Mucosa of descending colon (tissue), 3 donors: ENCODE data around the gene PIK3AP1. TPM values are rescaled to one million over a fixed set of nuclear protein-coding genes. Genes with fewer than 3 reads are reported as not detected.

ENCODE experiments used
- ATAC-seq: fragments of 200-7000 bp; cut with Tn5 transposase; one replicate; pipeline ENCODE4 v1.9.1; 2020; ENCODE audit warnings: mild to moderate bottlenecking, moderate library complexity
- DNase-seq, 3 donors: peaks; one replicate each; pipeline ENCODE4 v3.0.0-alpha.2; 2020
- H3K36me3 ChIP-seq: fragments of 200-600 bp; one replicate; pipeline ENCODE4 v1.8.0; 2021; ENCODE audit warnings: low read depth, mild to moderate bottlenecking
- H3K4me1 ChIP-seq: fragments of 200-600 bp; one replicate; pipeline ENCODE4 v1.8.0; 2021; ENCODE audit warnings: low read depth, mild to moderate bottlenecking
- H3K4me3 ChIP-seq: fragments of 200-600 bp; one replicate; pipeline ENCODE4 v1.8.0; 2021; ENCODE audit warnings: mild to moderate bottlenecking
- H3K9me3 ChIP-seq: fragments of 200-600 bp; one replicate; pipeline ENCODE4 v1.8.0; 2021; ENCODE audit warnings: mild to moderate bottlenecking
- intact Hi-C, 2 donors: fragments of 100-400 bp; cut with DNase I in 1 of 2; cut with micrococcal nuclease in 1 of 2; formaldehyde crosslinking; loops; one replicate each; pipeline versions ENCODE4 v1.11.0 to v1.11.1; 2022; cut with DNase I, micrococcal nuclease
- total RNA-seq, 3 donors: library from RNA; stranded (reverse); fragmentation: NEBNext Ultra II Directional in 2 of 3; extraction: Animal tissue kit (Norgen Biotek cat#: 25700) in 2 of 3; gene quantifications; one replicate each; pipeline versions ENCODE4 v1.2.1 to v1.2.4, GENCODE V29; 2021 to 2023
- TF ChIP-seq, protein P1 (sequence below): fragments of 200-600 bp; IDR thresholded peaks from one replicate; pipeline ENCODE4 v1.8.0; 2022; ENCODE audit warnings: antibody characterized with exemption, mild to moderate bottlenecking
- donor health status: DM: no; HTN: no; CAD: no; lungs with moderate emphysema.
- donor health status: DM: no; HTN: no; CAD: no.
- donor health status: DM: no; HTN: yes; CAD: no.

Gene PIK3AP1
- total RNA-seq, 3 donors from 2014 or later = 10.4 to 19.8 (median 13.2) TPM

DNA sequence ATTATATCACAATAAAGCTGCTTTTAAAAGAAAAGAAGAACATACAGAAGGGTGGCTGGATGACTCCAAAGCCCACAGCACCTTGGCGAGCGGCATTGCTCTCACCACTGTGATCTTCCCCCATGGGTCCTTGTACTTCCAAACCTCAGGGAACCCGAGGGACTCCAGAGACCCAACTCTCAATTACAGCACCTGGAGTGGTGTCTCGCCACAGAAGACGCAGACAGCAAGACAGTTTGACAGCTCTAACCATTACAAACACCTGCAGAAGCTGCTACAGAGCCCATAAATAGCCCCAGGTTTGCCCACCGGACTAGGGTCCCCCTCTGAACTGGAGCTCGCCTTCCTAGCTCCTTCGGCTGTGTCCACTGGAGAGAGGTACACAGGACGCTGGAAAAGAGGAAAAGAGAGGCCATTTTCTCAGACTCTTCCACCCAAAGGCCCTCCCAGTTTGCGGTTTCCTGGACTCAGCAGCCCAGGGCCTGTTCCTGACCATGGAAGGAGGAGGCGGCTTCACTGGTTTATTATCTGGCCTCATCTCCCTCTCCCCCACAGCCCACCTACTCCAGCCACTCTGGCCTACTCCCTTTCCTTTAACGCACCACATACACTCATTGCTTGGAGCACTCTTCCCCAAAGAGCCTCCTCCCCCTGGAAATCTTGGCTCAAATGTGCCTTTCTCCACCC is 1.9 kb downstream of the PIK3AP1 start:
- TF ChIP-seq, protein P1, sequence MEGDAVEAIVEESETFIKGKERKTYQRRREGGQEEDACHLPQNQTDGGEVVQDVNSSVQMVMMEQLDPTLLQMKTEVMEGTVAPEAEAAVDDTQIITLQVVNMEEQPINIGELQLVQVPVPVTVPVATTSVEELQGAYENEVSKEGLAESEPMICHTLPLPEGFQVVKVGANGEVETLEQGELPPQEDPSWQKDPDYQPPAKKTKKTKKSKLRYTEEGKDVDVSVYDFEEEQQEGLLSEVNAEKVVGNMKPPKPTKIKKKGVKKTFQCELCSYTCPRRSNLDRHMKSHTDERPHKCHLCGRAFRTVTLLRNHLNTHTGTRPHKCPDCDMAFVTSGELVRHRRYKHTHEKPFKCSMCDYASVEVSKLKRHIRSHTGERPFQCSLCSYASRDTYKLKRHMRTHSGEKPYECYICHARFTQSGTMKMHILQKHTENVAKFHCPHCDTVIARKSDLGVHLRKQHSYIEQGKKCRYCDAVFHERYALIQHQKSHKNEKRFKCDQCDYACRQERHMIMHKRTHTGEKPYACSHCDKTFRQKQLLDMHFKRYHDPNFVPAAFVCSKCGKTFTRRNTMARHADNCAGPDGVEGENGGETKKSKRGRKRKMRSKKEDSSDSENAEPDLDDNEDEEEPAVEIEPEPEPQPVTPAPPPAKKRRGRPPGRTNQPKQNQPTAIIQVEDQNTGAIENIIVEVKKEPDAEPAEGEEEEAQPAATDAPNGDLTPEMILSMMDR = no peak
- H3K9me3 ChIP-seq = no peaks in the 10 kb centered on the region
- ATAC-seq (no peak), DNase-seq (peak in 1 of 3 donors; percentile 12)
- intact Hi-C loops = no loop called here
- no peak overlapping the region for H3K4me3 ChIP-seq
- no peaks in the 10 kb centered on the region for H3K36me3 ChIP-seq
- H3K4me1 ChIP-seq = peaks cover 17% of the 10 kb centered on the region

DNA sequence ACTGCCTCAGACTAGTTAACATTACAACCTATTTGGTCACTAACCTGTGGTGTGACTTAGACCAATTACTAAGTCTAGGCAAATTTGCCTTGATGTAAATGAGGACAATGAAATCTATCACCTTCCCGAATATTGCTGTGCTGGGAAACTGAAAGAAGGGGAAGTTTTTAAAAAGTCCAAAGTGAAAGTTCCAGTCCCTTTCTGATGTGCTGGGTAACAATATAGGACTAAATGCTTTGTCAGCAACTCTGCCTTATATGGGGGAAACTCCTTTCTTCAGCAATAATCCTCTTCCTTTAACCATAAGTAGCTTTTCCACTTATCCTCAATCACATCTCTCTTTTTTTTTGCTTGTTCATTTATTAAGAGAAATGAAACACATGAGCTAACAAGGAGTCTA is 3.9 kb downstream of the PIK3AP1 start:
- ATAC-seq = no peak
- Histone ChIP-seq H3K9me3 (no peaks in the 10 kb centered on the region), H3K4me3 (no peak overlapping the region), H3K4me1 (peaks cover 17% of the 10 kb centered on the region), H3K36me3 (no peaks in the 10 kb centered on the region)
- TF ChIP-seq, protein P1 = no peak
- DNase-seq = no peak
- intact Hi-C loops = no loop called here

DNA sequence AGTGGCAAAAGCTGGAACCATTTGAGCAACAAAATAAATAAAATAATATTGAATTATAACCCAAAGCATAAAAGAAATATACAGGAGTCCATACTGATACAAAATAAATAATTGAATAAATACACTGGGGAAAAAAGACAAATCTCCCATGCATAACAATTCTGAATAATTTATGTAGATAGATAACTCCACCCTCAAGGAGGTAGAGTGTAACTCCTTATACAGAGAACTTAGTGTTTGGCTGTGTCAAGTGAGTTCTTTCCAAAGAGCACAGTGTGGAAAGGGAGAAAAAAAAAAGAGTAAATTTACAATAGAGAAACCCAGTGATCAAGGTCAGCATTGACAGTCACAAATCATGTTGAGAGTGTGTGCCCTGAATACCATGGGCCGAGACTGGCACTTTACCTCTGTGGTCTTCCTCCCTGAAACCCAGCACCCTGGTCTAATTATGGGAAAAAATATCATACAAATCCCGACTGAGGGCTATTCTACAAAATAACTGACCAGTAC is 5.5 kb downstream of the PIK3AP1 start:
- DNase-seq = no peak
- ATAC-seq = no peak

DNA sequence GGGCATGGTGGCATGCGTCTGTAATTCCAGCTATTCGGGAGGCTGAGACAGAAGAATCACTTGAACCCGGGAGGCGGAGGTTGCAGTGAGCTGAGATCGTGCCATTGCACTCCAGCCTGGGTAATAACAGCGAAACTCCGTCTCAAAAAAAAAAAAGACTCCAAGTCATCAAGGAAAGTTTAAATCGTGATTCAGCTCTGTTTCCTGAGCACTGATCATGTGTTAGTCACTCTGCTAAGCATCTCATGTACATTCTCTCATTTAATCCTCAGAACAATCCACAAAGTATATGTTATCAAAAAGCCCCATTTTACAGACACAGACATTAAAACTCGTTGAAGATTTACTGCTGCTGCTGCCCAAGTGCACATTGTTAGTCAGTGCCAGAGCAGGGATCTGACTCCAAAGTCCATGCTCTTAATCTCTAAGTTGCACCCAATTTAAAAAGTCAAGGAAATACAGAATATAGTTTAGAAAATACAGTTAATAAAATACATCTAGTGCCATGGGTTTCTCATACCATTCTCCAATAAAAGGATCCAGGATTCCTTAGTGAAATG is 6.2 kb downstream of the PIK3AP1 start:
- no peak for DNase-seq
- Histone ChIP-seq H3K36me3 (no peaks in the 10 kb centered on the region), H3K9me3 (no peaks in the 10 kb centered on the region), H3K4me3 (no peak overlapping the region), H3K4me1 (peaks cover 4% of the 10 kb centered on the region)
- ATAC-seq = peak; percentile 40
- intact Hi-C loops = no loop called here
- TF ChIP-seq, protein P1 = no peak

More for the DNA sequence above, 5.5 kb downstream of the PIK3AP1 start:
- TF ChIP-seq, protein P1 = no peak
- Histone ChIP-seq H3K9me3 (no peaks in the 10 kb centered on the region), H3K4me3 (no peak overlapping the region), H3K4me1 (peaks cover 10% of the 10 kb centered on the region), H3K36me3 (no peaks in the 10 kb centered on the region)
- intact Hi-C loops = no loop called here

DNA sequence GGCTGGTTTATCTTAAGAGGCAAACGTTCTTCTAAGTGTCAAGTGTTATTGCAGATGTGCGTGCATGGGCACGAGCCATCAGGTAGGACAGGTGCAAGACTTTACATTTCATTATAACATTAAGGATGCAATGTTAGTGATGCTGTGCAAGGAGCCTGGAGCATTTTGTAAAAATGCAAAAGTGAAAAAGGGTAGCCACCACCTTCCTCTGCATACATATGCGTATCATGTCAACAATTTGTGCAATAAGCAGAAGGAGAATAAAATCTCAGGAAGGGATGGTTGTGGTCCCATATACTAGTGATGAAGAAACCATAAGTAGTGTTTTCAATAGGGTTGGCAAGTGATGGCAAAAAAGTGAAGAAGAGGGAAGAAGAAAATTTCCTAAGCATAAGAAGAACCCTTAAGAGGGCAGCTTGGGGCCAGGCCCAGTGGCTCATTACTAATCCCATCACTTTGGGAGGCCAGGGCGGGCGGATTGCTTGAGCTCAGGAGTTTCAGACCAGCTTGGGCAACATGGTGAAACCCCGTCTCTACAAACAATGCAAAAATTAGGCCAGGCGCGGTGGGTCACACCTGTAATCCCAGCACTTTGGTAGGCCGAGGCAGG is 7.5 kb downstream of the PIK3AP1 start:
- Histone ChIP-seq H3K4me1 (peaks cover 4% of the 10 kb centered on the region), H3K4me3 (no peak overlapping the region), H3K9me3 (no peaks in the 10 kb centered on the region), H3K36me3 (no peaks in the 10 kb centered on the region)
- DNase-seq (no peak), ATAC-seq (no peak)
- intact Hi-C loops = no loop called here
- TF ChIP-seq, protein P1 = no peak
